ENCODE measurements around the gene TMEM259.

The TMEM259 gene

DNA sequence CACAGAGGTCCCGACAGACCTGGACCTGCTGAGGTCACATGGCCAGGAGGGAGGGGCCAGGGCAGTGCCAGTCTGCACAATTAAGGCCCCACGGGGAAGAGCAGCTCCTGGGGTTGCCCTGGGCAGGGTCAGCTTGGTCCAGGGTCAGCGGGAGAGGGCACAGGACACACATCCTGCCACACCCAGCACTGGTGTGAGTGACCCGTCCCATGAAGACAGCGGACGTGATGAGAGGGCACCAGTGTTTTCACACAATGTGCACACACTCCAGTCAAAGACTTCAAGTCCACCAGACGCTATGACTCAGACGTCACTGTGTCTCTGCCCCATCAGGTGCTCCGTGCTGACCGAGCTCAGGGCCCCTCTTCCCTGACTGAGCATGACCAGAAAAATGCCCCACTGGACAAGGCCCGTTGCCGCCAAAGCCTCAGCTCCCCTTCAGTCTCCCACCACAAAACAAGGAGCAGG is 4.2 kb downstream of the TMEM259 start:
- no peak for DNase-seq (ENCODE audit: low spot score)

GRCh38 chr19:1015782-1016646 is 4.9 kb downstream of the TMEM259 start:
- no peak for DNase-seq (ENCODE audit: low spot score)

- DNase-seq (ENCODE audit: low spot score), result no peak
Measured at GRCh38 chr19:1015061-1015781, 5.7 kb downstream of the TMEM259 start.

DNA sequence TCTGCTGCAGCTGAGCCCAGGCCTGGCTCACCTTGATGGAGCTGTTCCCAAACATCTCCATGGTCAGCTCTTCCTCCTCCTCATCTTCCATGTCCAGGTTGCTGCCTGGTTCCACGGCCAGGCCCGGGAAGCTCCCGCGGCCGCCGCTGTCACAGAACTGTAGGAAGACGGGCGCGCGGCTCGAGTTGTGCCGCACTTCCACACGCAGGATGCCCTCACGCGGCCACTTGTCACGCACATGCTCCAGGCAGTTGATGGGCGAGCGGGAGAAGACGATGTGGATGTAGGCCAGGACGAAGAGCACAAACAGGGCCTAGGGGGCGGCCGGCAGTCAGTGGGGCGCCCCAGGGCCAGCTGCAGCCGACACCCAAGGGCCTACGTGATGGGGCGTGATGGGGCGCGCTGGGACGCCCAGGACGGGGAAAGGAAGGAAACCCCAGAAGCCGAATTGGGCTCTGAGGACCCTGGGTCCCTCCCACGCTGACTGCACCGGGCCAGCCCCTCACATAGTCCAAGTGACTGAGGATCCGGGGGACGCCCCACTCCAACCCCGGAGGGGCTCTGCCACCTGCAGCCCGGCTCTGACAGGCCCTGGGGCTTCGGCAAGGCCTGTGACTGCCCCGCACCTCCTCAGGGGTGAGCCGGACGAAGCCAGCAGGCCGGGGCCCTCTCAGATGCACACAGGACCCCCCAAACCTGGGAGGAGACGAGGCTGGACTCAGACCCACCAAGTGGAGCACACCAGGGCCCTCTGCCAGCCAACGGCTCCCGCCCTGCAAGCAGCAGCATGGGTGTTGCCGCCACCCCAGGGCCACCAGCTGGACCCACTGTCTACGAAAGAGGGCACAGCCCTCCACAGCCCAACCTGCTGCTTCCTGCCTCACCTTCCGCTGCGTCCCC is 6.5 kb downstream of the TMEM259 start:
- DNase-seq (ENCODE audit: low spot score), result no peak

- no peak for DNase-seq (ENCODE audit: low spot score)
Measured at GRCh38 chr19:1013218-1013617, 7.7 kb downstream of the TMEM259 start.

- no peak for DNase-seq (ENCODE audit: low spot score)
Measured at GRCh38 chr19:1012334-1012733, 8.6 kb downstream of the TMEM259 start.

DNA sequence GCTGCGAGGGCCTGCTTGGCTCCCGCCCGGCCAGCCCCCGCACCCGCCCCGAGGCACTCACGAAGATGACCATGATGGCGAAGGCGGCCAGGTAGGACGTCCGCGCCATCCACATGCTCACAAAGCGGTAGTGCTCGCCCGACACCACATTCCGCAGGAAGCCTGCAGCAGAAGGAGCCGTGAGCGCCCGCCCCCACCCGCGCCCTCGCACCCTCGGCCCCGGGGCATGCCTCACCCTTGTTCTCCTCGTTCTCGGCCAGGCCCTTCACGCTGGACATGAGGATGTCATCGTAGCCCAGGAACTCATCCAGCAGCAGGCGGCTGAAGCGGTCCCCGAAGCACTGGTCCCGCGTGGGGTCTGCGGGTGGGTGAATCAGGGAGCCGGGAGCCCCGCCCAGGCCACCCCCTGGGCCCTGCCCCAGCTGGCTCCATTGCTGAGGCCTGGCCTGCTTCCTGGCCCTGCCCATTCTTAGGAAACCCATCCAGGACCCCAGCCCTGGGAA is 9.0 kb downstream of the TMEM259 start:
- no peak for DNase-seq (ENCODE audit: low spot score)

DNA sequence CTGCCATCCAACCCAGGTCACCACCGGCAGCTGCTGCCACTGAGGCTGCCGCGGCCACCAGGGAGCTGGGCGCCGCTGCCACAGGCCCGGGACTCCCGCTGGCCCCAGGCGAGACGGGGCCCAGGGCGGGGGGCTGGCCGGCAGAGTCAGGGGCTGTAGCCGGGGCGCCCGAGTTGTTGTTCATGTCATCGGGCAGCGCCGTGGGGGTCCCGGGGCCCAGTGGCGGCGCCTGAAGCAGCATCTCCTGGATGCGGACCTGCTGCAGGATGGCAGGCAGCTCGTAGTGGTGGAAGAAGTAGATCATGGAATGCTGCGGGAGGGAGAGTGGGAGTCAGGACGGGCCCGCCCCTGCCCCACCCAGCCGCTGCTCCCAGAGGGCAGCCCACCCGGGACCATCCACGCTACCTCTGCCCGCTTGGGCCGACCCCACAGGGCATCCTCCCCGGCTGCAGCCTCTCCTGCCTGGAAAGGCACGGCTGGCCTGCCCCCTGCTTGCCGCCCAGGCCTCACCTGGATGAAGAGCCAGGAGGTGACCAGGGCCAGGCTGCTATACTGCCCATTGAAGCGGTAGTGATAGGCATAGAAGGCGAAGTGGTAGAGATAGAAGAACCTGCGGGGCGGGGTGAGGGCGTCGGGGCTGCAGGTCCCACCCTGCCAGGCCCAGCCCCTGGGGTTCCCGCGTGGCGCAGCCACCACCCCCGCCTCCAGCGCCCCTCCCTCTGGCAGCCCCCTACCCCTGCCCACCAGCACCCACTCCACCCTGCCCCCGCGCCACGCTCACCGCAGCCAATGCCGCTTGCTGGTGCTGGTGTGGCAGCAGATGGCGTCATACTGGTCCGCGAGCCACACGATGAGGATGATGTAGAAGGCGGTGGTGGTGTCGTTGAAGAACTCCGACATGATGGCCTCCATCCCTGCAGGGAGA is 10.1 kb downstream of the TMEM259 start:
- no peak for DNase-seq (ENCODE audit: low spot score)

DNA sequence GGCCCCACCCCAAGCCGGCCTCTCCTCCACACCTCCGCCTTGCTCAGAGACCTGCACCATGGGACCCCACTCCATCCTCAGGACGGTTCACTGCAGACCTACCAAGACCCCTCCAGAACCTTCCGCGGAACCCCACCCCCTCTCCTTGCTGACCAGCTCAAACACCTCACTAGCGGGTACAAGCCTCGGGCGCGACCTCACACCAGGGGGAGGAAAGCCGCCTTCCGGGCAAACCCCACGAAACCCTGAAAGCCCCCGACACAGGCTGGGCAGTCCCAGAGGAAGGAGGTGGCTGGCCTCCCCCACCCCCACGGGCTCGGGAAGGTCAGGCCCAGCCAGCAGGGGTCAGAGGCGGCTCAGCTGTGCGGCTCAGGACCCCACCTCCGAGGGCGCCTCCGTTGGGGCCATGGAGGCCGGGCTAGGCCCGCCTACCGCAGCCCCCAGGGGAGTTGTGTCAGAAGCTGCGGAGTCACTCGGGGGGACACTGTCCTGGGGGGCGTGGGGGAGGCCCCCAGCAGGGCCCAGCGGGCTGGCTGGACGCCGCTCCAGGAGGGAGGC is 10.9 kb downstream of the TMEM259 start:
- no peak for DNase-seq (ENCODE audit: low spot score)

GRCh38 chr19:1009041-1009980 is 11.6 kb downstream of the TMEM259 start:
- no peak for DNase-seq (ENCODE audit: low spot score)

DNA sequence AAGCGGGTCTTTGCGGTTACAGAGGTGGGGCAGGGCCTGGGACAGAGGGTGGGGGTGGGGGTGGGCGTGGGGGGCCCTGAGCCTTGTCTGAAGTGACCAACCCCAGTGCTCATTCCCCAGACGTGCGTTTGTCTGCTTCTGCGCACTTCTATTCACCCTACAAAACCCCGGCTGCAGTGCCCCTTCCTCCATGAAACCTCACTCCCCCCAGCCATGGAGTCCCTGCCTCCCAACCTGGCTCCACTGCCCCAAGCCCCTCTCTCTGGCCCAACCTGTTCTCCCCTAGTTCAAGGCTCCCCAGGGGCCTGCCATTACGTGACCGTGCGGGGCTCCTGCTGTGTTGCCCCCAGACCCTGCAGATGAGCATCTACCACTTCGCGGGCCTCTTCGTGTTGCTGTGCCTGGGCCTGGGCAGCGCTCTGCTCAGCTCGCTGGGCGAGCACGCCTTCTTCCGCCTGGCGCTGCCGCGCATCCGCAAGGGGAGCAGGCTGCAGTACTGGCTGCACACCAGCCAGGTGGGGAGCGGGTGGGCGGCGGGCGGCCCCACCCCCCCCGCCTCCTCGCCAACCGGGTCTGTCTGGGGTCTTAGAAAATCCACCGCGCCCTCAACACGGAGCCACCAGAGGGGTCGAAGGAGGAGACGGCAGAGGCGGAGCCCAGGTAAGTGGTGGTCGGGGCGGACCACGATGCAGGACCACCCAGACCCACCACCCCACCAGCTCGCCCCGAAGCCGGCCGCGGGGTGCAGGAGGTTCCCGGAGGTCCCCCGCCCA is 12.5 kb downstream of the TMEM259 start:
- DNase-seq (ENCODE audit: low spot score), result no peak

GRCh38 chr19:1007399-1008251 is 13.3 kb downstream of the TMEM259 start:
- DNase-seq (ENCODE audit: low spot score), result no peak

DNA sequence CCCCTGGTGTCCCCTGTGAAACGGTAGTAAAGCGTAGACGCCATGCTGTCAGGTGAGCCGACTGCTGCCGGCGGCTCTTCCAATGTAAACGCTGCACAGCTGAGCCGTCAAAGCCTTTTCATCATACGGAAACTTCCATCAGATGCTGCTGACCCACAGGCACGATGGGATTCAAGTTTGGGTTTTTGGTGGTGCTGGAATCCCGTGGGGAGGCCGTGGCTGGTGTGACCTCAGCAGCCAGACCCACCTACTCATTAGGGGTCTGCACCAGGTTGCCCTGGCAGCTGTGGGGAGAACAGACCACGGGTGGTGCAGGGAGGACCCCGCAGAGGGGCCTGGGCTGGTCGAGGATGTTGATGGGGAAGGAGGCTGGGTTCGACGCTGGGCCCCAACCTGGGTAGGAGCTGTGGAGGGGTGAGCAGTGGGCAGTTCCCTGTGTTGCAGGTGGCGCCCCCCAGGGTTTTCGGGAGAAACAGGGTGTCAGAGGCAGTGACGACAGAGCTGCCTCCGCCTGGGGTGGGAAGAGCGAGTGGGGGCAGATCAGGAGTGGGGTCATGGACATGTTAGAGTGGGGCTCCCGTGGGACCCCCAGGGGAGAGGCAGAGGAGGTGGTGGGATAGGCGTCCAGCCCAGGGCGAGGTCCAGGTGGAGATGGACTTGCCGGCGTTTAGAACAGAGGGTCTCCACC is 14.1 kb downstream of the TMEM259 start:
- no peak for DNase-seq (ENCODE audit: low spot score)

- peak; percentile 22 for DNase-seq (ENCODE audit: low spot score)
Measured at GRCh38 chr19:1004803-1005664, 15.9 kb downstream of the TMEM259 start.

GRCh38 chr19:1004204-1004802 is 16.6 kb downstream of the TMEM259 start:
- DNase-seq (ENCODE audit: low spot score), result no peak

GRCh38 chr19:1003283-1003682 is 17.6 kb downstream of the TMEM259 start:
- DNase-seq (ENCODE audit: low spot score), result no peak

All from SW480 (cell line).